GM23338 (cell line): ENCODE measurements around the gene CCDC146.

ENCODE experiments used
- CREB1 ChIP-seq: fragments of 250-450 bp; sonication (Bioruptor Pico); IDR thresholded peaks from 2 replicates; pipeline ENCODE4 v1.5.0; 2020; ENCODE audit warnings: low read depth, mild to moderate bottlenecking, moderate library complexity
- CTCF ChIP-seq, 2 experiments: fragments of 200-600 bp in 1 of 2; sonication (generic) in 1 of 2; conservative IDR thresholded peaks; 2 replicates each; pipeline versions ENCODE4 v1.5.1 to v1.6.1; 2016 to 2017; ENCODE audit warnings: antibody characterized with exemption in 2 of 2, low read depth in 2 of 2, mild to moderate bottlenecking in 2 of 2, moderate library complexity in 1 of 2
- ETS1 ChIP-seq: IDR thresholded peaks from 2 replicates; pipeline ENCODE4 v1.6.1; 2016; ENCODE audit warnings: antibody characterized with exemption
- EZH2 ChIP-seq: fragments of 200-600 bp; sonication (generic); IDR thresholded peaks from one replicate; pipeline ENCODE4 v1.8.0; 2017; ENCODE audit warnings: antibody characterized with exemption, mild to moderate bottlenecking, low read depth; ENCODE audit not compliant: unreplicated experiment
- JUNB ChIP-seq: IDR thresholded peaks from one replicate; pipeline ENCODE4 v1.6.1; 2016; ENCODE audit warnings: antibody characterized with exemption; ENCODE audit not compliant: unreplicated experiment
- POLR2AphosphoS5 ChIP-seq: IDR thresholded peaks from 2 replicates; pipeline ENCODE4 v1.6.1; 2016; ENCODE audit warnings: antibody characterized with exemption, low read depth
- REST ChIP-seq: IDR thresholded peaks from one replicate; pipeline ENCODE4 v1.6.1; 2018; ENCODE audit warnings: antibody characterized with exemption; ENCODE audit not compliant: unreplicated experiment
- ZNF114 ChIP-seq: fragments of 250-450 bp; sonication (Bioruptor Pico); IDR thresholded peaks from 2 replicates; pipeline ENCODE4 v1.5.0; 2020; ENCODE audit warnings: mild to moderate bottlenecking, moderate library complexity
- ZNF331 ChIP-seq: fragments of 250-450 bp; sonication (Bioruptor Pico); IDR thresholded peaks from 2 replicates; pipeline ENCODE4 v1.5.0; 2020; ENCODE audit warnings: low read depth, mild to moderate bottlenecking, moderate library complexity

- TF ChIP-seq REST, result no peak
- TF ChIP-seq CTCF (conservative IDR thresholded peaks at IDR 0.05; ENCODE audit: low read depth in 2 of 2), result no peak
- TF ChIP-seq EZH2, result no peak
- TF ChIP-seq POLR2AphosphoS5, result no peak
- TF ChIP-seq CREB1 (CRISPR knock-in tag), result no peak
- TF ChIP-seq ZNF331, result no peak
- no peak for TF ChIP-seq ETS1
- no peak for TF ChIP-seq ZNF114 (CRISPR knock-in tag)
- TF ChIP-seq JUNB, result no peak
Measured at GRCh38 chr7:77313876-77314480, 191.6 kb downstream of the CCDC146 start.
